Effector memory CD8-positive, alpha-beta T cell (primary cell): ENCODE measurements around the gene HSPD1.

ENCODE experiments used
- ATAC-seq: fragments of 150-1000 bp; cut with Tn5 transposase; replicated peaks from 2 replicates; pipeline ENCODE4 v1.10.0; 2021; ENCODE audit warnings: mild to moderate bottlenecking, moderate library complexity
- DNase-seq, 3 experiments: peaks; one replicate each; pipeline ENCODE4 v3.0.0; 2021
- H3K27ac Mint-ChIP-seq, 2 donors: one replicate each; pipeline ENCODE4 v1.8.0; 2022; ENCODE audit warnings: mild to moderate bottlenecking in 2 of 2, mixed read lengths in 2 of 2, moderate library complexity in 2 of 2
- H3K27me3 Mint-ChIP-seq, 2 donors: one replicate each; pipeline ENCODE4 v1.8.0; 2022; ENCODE audit warnings: mixed read lengths in 2 of 2
- H3K36me3 Mint-ChIP-seq: one replicate; pipeline ENCODE4 v1.8.0; 2022; ENCODE audit warnings: mild to moderate bottlenecking, moderate library complexity, mixed read lengths; ENCODE audit not compliant: insufficient read depth
- H3K4me1 Mint-ChIP-seq, 2 donors: one replicate each; pipeline ENCODE4 v1.8.0; 2022; ENCODE audit warnings: low read depth in 2 of 2, mixed read lengths in 2 of 2
- H3K4me3 Mint-ChIP-seq, 2 donors: one replicate each; pipeline ENCODE4 v1.8.0; 2022; ENCODE audit warnings: mild to moderate bottlenecking in 2 of 2, mixed read lengths in 2 of 2, moderate library complexity in 2 of 2
- H3K9me3 Mint-ChIP-seq, 2 donors: one replicate each; pipeline ENCODE4 v1.8.0; 2022; ENCODE audit warnings: mixed read lengths in 2 of 2

The HSPD1 gene

DNA sequence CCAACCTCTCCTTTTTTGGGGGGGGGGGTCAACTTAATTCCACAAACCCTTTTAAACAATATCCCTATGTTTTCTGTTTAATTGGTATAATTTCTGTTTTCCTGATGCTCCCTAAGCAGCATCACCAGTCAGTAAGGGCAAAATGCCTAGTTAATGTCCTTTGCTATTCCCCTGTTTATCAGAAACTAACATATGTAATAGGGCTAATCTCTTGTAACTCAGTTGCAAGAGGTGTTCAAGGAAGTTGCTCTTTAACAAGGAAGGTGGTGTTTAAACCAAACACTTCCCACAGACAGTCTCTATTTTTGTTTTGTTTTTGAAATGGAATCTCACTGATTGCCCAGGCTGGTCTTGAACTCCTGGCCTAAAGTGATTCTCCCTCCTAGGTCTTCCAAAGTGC is 52.8 kb downstream of the HSPD1 start:
- no peak overlapping the region for H3K27ac Mint-ChIP-seq
- peaks cover 3% of the 10 kb centered on the region for H3K36me3 Mint-ChIP-seq
- no peak overlapping the region for H3K4me3 Mint-ChIP-seq
- no peaks in the 10 kb centered on the region for H3K27me3 Mint-ChIP-seq
- DNase-seq, result no peak
- no peak for ATAC-seq
- H3K9me3 Mint-ChIP-seq, result no peaks in the 10 kb centered on the region
- H3K4me1 Mint-ChIP-seq, result no peaks in the 10 kb centered on the region

DNA sequence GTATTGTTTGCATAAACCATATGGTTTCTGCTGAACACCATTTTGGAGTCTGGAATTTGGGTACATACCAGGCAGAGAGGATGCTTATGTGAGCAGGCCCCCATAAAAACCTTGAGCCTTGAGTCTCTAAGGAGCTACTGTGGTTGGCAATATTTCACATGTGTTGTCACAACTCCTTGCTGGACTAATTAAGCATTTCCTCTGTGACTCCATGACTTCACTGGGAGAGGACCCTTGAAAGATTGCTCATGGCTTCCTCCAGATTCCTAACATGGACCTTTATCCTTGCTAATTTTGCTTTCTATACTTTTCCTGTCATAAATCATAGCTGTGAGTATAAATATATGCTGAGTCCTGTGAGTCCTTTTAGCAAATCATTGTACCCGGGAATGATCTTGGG is 53.9 kb downstream of the HSPD1 start:
- Mint-ChIP-seq H3K27ac (no peak overlapping the region), H3K27me3 (no peaks in the 10 kb centered on the region), H3K36me3 (no peaks in the 10 kb centered on the region), H3K4me1 (no peaks in the 10 kb centered on the region), H3K4me3 (no peak overlapping the region), H3K9me3 (no peaks in the 10 kb centered on the region)
- no peak for ATAC-seq
- DNase-seq, result no peak

- Mint-ChIP-seq H3K4me3 (no peak overlapping the region), H3K27me3 (no peaks in the 10 kb centered on the region), H3K27ac (no peak overlapping the region), H3K9me3 (no peaks in the 10 kb centered on the region), H3K36me3 (no peaks in the 10 kb centered on the region), H3K4me1 (no peaks in the 10 kb centered on the region)
- DNase-seq, result no peak
- no peak for ATAC-seq
Measured at GRCh38 chr2:197442857-197443256, 56.8 kb downstream of the HSPD1 start.

DNA sequence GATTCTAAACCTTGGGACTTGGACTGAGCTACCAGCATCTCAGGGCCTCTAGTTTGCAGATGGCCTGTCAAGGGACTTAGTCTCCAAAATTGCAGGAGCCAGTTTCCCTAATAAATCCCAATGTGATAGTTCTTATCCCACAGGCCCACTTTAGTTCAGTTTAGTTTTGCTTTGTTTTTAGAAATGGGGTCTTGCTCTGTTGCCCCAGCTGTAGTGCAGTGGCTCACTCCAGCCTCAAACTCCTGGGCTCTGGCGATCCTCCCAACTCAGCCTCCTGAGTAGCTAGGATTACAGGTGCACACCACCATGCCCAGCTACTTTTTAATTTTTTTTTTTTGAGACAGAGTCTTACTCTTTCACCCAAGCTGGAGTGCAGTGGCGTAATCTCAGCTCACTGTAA is 62.3 kb downstream of the HSPD1 start:
- Mint-ChIP-seq H3K9me3 (no peaks in the 10 kb centered on the region), H3K4me1 (peaks cover 24 to 27% of the 10 kb centered on the region in 2 donors), H3K4me3 (no peak overlapping the region), H3K27me3 (no peaks in the 10 kb centered on the region), H3K27ac (no peak overlapping the region), H3K36me3 (peaks cover 19% of the 10 kb centered on the region)
- ATAC-seq (no peak), DNase-seq (no peak)
